ENCODE measurements around the gene RGS10. TPM values are rescaled to one million over a fixed set of nuclear protein-coding genes. Genes with fewer than 3 reads are reported as not detected.
"Not testable (repeated sequence)": the region's sequence is repeated elsewhere in the genome, so short reads cannot be mapped to it uniquely, and the experiment has no call there.

Gene RGS10
- total RNA-seq, 1 donor from 2014 or later, result 5.6 TPM

GRCh38 chr10:119531067-119531466 is 11.5 kb downstream of the RGS10 start:
- no peak overlapping the region for H3K27ac ChIP-seq (replicated peaks)
- intact Hi-C loops (cut with micrococcal nuclease), result no loop called here
- H3K9me3 ChIP-seq (replicated peaks), result no peaks in the 10 kb centered on the region
- no peaks in the 10 kb centered on the region for H3K36me3 ChIP-seq
- H3K27me3 ChIP-seq (ENCODE audit: low read depth), result peaks cover 8% of the 10 kb centered on the region
- no peak overlapping the region for H3K4me3 ChIP-seq
- no peaks in the 10 kb centered on the region for H3K4me1 ChIP-seq
- DNase-seq, result no peak
- TF ChIP-seq CTCF (IDR thresholded peaks at IDR 0.05; ENCODE audit: borderline replicate concordance), result no peak

GRCh38 chr10:119528663-119529237 is 13.8 kb downstream of the RGS10 start:
- intact Hi-C loops (cut with micrococcal nuclease); H3K27ac ChIP-seq (replicated peaks); H3K27me3 ChIP-seq (ENCODE audit: low read depth); H3K4me1 ChIP-seq; H3K9me3 ChIP-seq (replicated peaks); DNase-seq; H3K4me3 ChIP-seq; H3K36me3 ChIP-seq: not testable (repeated sequence)

- no peaks in the 10 kb centered on the region for H3K36me3 ChIP-seq
- H3K27me3 ChIP-seq (ENCODE audit: low read depth), result peaks cover 19% of the 10 kb centered on the region
- intact Hi-C loops (cut with micrococcal nuclease), result no loop called here
- H3K27ac ChIP-seq (replicated peaks), result no peak overlapping the region
- no peaks in the 10 kb centered on the region for H3K4me1 ChIP-seq
- no peak overlapping the region for H3K4me3 ChIP-seq
- no peaks in the 10 kb centered on the region for H3K9me3 ChIP-seq (replicated peaks)
- peak; percentile 23 for TF ChIP-seq CTCF (IDR thresholded peaks at IDR 0.05; ENCODE audit: borderline replicate concordance)
- no peak for DNase-seq
These were observed 15.6 kb downstream of the RGS10 start for GRCh38 chr10:119526621-119527592.

GRCh38 chr10:119526149-119526548 is 16.4 kb downstream of the RGS10 start:
- H3K27ac ChIP-seq (replicated peaks), result no peak overlapping the region
- no peak for TF ChIP-seq CTCF (IDR thresholded peaks at IDR 0.05; ENCODE audit: borderline replicate concordance)
- H3K4me1 ChIP-seq, result no peaks in the 10 kb centered on the region
- H3K36me3 ChIP-seq, result no peaks in the 10 kb centered on the region
- no peak overlapping the region for H3K4me3 ChIP-seq
- H3K9me3 ChIP-seq (replicated peaks), result no peaks in the 10 kb centered on the region
- intact Hi-C loops (cut with micrococcal nuclease), result no loop called here
- no peak for DNase-seq
- peaks cover 20% of the 10 kb centered on the region for H3K27me3 ChIP-seq (ENCODE audit: low read depth)

GRCh38 chr10:119525116-119525515 is 17.4 kb downstream of the RGS10 start:
- Histone ChIP-seq H3K4me3 (no peak overlapping the region), H3K9me3 (replicated peaks) (no peaks in the 10 kb centered on the region), H3K4me1 (no peaks in the 10 kb centered on the region), H3K27ac (replicated peaks) (no peak overlapping the region), H3K27me3 (ENCODE audit: low read depth) (peaks cover 12% of the 10 kb centered on the region), H3K36me3 (no peaks in the 10 kb centered on the region)
- intact Hi-C loops (cut with micrococcal nuclease), result no loop called here
- no peak for TF ChIP-seq CTCF (IDR thresholded peaks at IDR 0.05; ENCODE audit: borderline replicate concordance)
- DNase-seq, result no peak

- Histone ChIP-seq H3K27ac (replicated peaks) (no peak overlapping the region), H3K9me3 (replicated peaks) (no peaks in the 10 kb centered on the region), H3K4me3 (no peak overlapping the region), H3K27me3 (ENCODE audit: low read depth) (peaks cover 12% of the 10 kb centered on the region), H3K36me3 (no peaks in the 10 kb centered on the region), H3K4me1 (no peaks in the 10 kb centered on the region)
- intact Hi-C loops (cut with micrococcal nuclease), result no loop called here
- DNase-seq, result no peak
- TF ChIP-seq CTCF (IDR thresholded peaks at IDR 0.05; ENCODE audit: borderline replicate concordance), result no peak
These were observed 17.8 kb downstream of the RGS10 start for GRCh38 chr10:119524720-119525070.

Measured in left ventricle myocardium inferior (tissue), 1 donor.